Transverse colon (tissue), 4 donors: Measurements from ENCODE around the gene NEURL1B.

ENCODE experiments used
- EP300 ChIP-seq: sonication (generic); formaldehyde crosslinking; IDR thresholded peaks from one replicate; pipeline ENCODE4 v1.6.1; 2017; ENCODE audit warnings: antibody characterized with exemption, low read depth
- POLR2A ChIP-seq: fragments of 450-650 bp; IDR thresholded peaks from one replicate; pipeline ENCODE4 v1.6.1; 2016; ENCODE audit warnings: antibody characterized with exemption, mild to moderate bottlenecking, moderate library complexity
- POLR2AphosphoS5 ChIP-seq, 3 donors: sonication (generic); formaldehyde crosslinking; IDR thresholded peaks; one replicate each; pipeline ENCODE4 v1.6.1; 2016; ENCODE audit warnings: antibody characterized with exemption in 3 of 3
- TF ChIP-seq, protein P1 (sequence below), 5 experiments: fragments of 200-600 bp in 3 of 5; fragments of 450-650 bp in 2 of 5; sonication (generic) in 3 of 5; IDR thresholded peaks; 1 replicate in 2 of 5; 2 replicates in 3 of 5; pipeline ENCODE4 v1.5.1; 2016 to 2017; ENCODE audit warnings: antibody characterized with exemption in 5 of 5, inconsistent platforms in 3 of 5, mild to moderate bottlenecking in 2 of 5, moderate library complexity in 1 of 5

GRCh38 chr5:172713113-172713808, 72.2 kb downstream of the NEURL1B start:
- TF ChIP-seq, protein P1, sequence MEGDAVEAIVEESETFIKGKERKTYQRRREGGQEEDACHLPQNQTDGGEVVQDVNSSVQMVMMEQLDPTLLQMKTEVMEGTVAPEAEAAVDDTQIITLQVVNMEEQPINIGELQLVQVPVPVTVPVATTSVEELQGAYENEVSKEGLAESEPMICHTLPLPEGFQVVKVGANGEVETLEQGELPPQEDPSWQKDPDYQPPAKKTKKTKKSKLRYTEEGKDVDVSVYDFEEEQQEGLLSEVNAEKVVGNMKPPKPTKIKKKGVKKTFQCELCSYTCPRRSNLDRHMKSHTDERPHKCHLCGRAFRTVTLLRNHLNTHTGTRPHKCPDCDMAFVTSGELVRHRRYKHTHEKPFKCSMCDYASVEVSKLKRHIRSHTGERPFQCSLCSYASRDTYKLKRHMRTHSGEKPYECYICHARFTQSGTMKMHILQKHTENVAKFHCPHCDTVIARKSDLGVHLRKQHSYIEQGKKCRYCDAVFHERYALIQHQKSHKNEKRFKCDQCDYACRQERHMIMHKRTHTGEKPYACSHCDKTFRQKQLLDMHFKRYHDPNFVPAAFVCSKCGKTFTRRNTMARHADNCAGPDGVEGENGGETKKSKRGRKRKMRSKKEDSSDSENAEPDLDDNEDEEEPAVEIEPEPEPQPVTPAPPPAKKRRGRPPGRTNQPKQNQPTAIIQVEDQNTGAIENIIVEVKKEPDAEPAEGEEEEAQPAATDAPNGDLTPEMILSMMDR (IDR thresholded peaks at IDR 0.05): peak; percentile 90 to 94 (median 93)
- no peak for TF ChIP-seq POLR2AphosphoS5 (IDR thresholded peaks at IDR 0.05)
- TF ChIP-seq POLR2A: no peak
- TF ChIP-seq EP300: no peak
